Measurements from ENCODE around the gene CENPVL2. TPM values are rescaled to one million over a fixed set of nuclear protein-coding genes. Genes with fewer than 3 reads are reported as not detected.
A peak's percentile ranks its signal among the peaks of the same experiment; 100 is the strongest.
"Not testable (repeated sequence)": the region's sequence is repeated elsewhere in the genome, so short reads cannot be mapped to it uniquely, and the experiment has no call there.

Gene CENPVL2
- not detected in 2 replicates for total RNA-seq (2014; rRNA removed; shearing (Covaris generic))
- polyA plus RNA-seq (2015; cell fraction: cytosol; rRNA removed): not detected in 2 replicates
- not detected in 2 replicates for polyA plus RNA-seq (2015; cell fraction: nucleus; rRNA removed)

- not testable (repeated sequence) for DNase-seq (ENCODE audit: low read depth)
These were observed at the start of gene CENPVL2 for GRCh38 chrX:51682720-51683062. Gene CENPVL2 (minus strand): TSS chrX:51682831. CDS start chrX:51682831, 0 bp downstream.

- no peak for DNase-seq (ENCODE audit: low read depth)
These were observed 45.6 kb upstream of the CENPVL2 start for GRCh38 chrX:51728202-51728601.

GRCh38 chrX:51712943-51713647 lies 30.5 kb upstream of the CENPVL2 start:
- DNase-seq (ENCODE audit: low read depth): not testable (repeated sequence)

GRCh38 chrX:51710277-51711164 lies 27.9 kb upstream of the CENPVL2 start, which contains the start of gene CENPVL1:
Gene CENPVL1 (plus strand): TSS chrX:51710512. CDS start chrX:51710512, 0 bp downstream.
- not testable (repeated sequence) for DNase-seq (ENCODE audit: low read depth)

GRCh38 chrX:51697397-51697796 lies 14.8 kb upstream of the CENPVL2 start:
- no peak for DNase-seq (ENCODE audit: low read depth)

GRCh38 chrX:51694254-51694653 lies 11.6 kb upstream of the CENPVL2 start:
- no peak for DNase-seq (ENCODE audit: low read depth)

- DNase-seq (ENCODE audit: low read depth): not testable (repeated sequence)
These were observed 567 bp downstream of the CENPVL2 start for GRCh38 chrX:51681808-51682719.

- DNase-seq (ENCODE audit: low read depth): not testable (repeated sequence)
These were observed 2.8 kb downstream of the CENPVL2 start for GRCh38 chrX:51679689-51680433.

GRCh38 chrX:51665981-51666380 lies 16.6 kb downstream of the CENPVL2 start:
- DNase-seq (ENCODE audit: low read depth): no peak

- DNase-seq (ENCODE audit: low read depth): no peak
These were observed 39.3 kb downstream of the CENPVL2 start for GRCh38 chrX:51643377-51643776.

- DNase-seq (ENCODE audit: low read depth): peak; percentile 0
These were observed 41.1 kb downstream of the CENPVL2 start for GRCh38 chrX:51641421-51642021.

- not testable (repeated sequence) for DNase-seq (ENCODE audit: low read depth)
These were observed 46.1 kb downstream of the CENPVL2 start for GRCh38 chrX:51636511-51636910.

Other genes with a start within 250 kb of the CENPVL2 start
- gene NUDT11, start 186.2 kb downstream of the CENPVL2 start, total RNA-seq (2014; rRNA removed; shearing (Covaris generic)): 6.4 and 6.8 TPM in 2 replicates
- not detected in 2 replicates for gene CENPVL3, start 63.9 kb downstream of the CENPVL2 start, total RNA-seq (2014; rRNA removed; shearing (Covaris generic))
- not detected in 2 replicates for gene CENPVL1, start 27.7 kb upstream of the CENPVL2 start, total RNA-seq (2014; rRNA removed; shearing (Covaris generic))
- 7.4 and 7.5 TPM in 2 replicates for gene GSPT2, start 60.6 kb upstream of the CENPVL2 start, total RNA-seq (2014; rRNA removed; shearing (Covaris generic))
- gene MAGED1, start 210.8 kb upstream of the CENPVL2 start, total RNA-seq (2014; rRNA removed; shearing (Covaris generic)): 39.3 and 57.4 TPM in 2 replicates

All from HT1080 (cell line).